SJSA1 (cell line): ENCODE data around the gene ADGRD1. TPM values are rescaled to one million over a fixed set of nuclear protein-coding genes. Genes with fewer than 3 reads are reported as not detected.
"Not testable (repeated sequence)": the region's sequence is repeated elsewhere in the genome, so short reads cannot be mapped to it uniquely, and the experiment has no call there.

Experiments
- DNase-seq, 2 experiments: peaks; one replicate each; pipeline ENCODE4 v3.0.0-alpha.2; 2015 to 2020; ENCODE audit warnings: low spot score in 2 of 2, low read depth in 1 of 2
- H3K27ac ChIP-seq: fragments of 250-450 bp; sonication (Bioruptor Pico); 2 replicates; pipeline ENCODE4 v1.5.1; 2020; ENCODE audit warnings: mild to moderate bottlenecking, moderate library complexity
- H3K27me3 ChIP-seq: fragments of 250-450 bp; sonication (Bioruptor Pico); replicated peaks from 2 replicates; pipeline ENCODE4 v1.5.1; 2020; ENCODE audit warnings: mild to moderate bottlenecking, moderate library complexity
- H3K36me3 ChIP-seq: fragments of 250-450 bp; sonication (Bioruptor Pico); 2 replicates; pipeline ENCODE4 v1.5.1; 2020; ENCODE audit warnings: mild to moderate bottlenecking
- H3K4me1 ChIP-seq: fragments of 250-450 bp; sonication (Bioruptor Pico); replicated peaks from 2 replicates; pipeline ENCODE4 v1.6.1; 2021; ENCODE audit warnings: mild to moderate bottlenecking
- H3K4me3 ChIP-seq: fragments of 250-450 bp; sonication (Bioruptor Pico); 2 replicates; pipeline ENCODE4 v1.5.1; 2020; ENCODE audit warnings: mild to moderate bottlenecking
- H3K9me3 ChIP-seq: fragments of 250-450 bp; sonication (Bioruptor Pico); replicated peaks from 2 replicates; pipeline ENCODE4 v1.5.1; 2020; ENCODE audit warnings: mild to moderate bottlenecking
- total RNA-seq: library from RNA; depleted of rRNA; stranded (reverse); fragments of >200 nt; shearing (Covaris generic); gene quantifications from 2 replicates; pipeline ENCODE4 v1.2.3, GENCODE V29; 2014; rRNA removed

ADGRD1 gene
- total RNA-seq, result 1.0 TPM in 1 of 2 replicates, not detected in the other

- no peak for DNase-seq
- H3K27ac ChIP-seq, result no peak within 1 kb of the TSS
- H3K27me3 ChIP-seq, result no peaks in the 10 kb centered on the region
- no peaks in the 10 kb centered on the region for H3K4me1 ChIP-seq
- no peak within 1 kb of the TSS for H3K4me3 ChIP-seq
- H3K36me3 ChIP-seq, result no peaks in the 10 kb centered on the region
- peaks cover 7% of the 10 kb centered on the region for H3K9me3 ChIP-seq
Observed at GRCh38 chr12:130953771-130954543, at the start of gene ADGRD1. ADGRD1 (plus strand) TSS chr12:130953907; CDS start chr12:130954466, 559 bp downstream.

- no peaks in the 10 kb centered on the region for H3K36me3 ChIP-seq
- H3K27me3 ChIP-seq, result no peaks in the 10 kb centered on the region
- no peak for DNase-seq
- H3K4me1 ChIP-seq, result no peaks in the 10 kb centered on the region
- H3K27ac ChIP-seq, result no peak overlapping the region
- no peak overlapping the region for H3K4me3 ChIP-seq
- H3K9me3 ChIP-seq, result no peaks in the 10 kb centered on the region
Observed at GRCh38 chr12:130904064-130904463, 49.6 kb upstream of the ADGRD1 start.

GRCh38 chr12:130904936-130905455, 48.7 kb upstream of the ADGRD1 start:
- not testable (repeated sequence) for DNase-seq, H3K9me3 ChIP-seq, H3K27ac ChIP-seq, H3K4me1 ChIP-seq, H3K36me3 ChIP-seq, H3K4me3 ChIP-seq, H3K27me3 ChIP-seq

- DNase-seq, result no peak
- Histone ChIP-seq H3K4me1 (no peaks in the 10 kb centered on the region), H3K36me3 (no peaks in the 10 kb centered on the region), H3K27ac (no peak overlapping the region), H3K4me3 (no peak overlapping the region), H3K27me3 (no peaks in the 10 kb centered on the region), H3K9me3 (no peaks in the 10 kb centered on the region)
Observed at GRCh38 chr12:130909111-130909510, 44.6 kb upstream of the ADGRD1 start.

GRCh38 chr12:130911193-130911592, 42.5 kb upstream of the ADGRD1 start:
- no peak overlapping the region for H3K4me3 ChIP-seq
- no peaks in the 10 kb centered on the region for H3K9me3 ChIP-seq
- DNase-seq, result no peak
- H3K27ac ChIP-seq, result no peak overlapping the region
- no peaks in the 10 kb centered on the region for H3K36me3 ChIP-seq
- no peaks in the 10 kb centered on the region for H3K4me1 ChIP-seq
- H3K27me3 ChIP-seq, result no peaks in the 10 kb centered on the region

GRCh38 chr12:130911933-130912332, 41.8 kb upstream of the ADGRD1 start:
- Histone ChIP-seq H3K27me3 (no peaks in the 10 kb centered on the region), H3K4me3 (no peak overlapping the region), H3K4me1 (no peaks in the 10 kb centered on the region), H3K9me3 (no peaks in the 10 kb centered on the region), H3K36me3 (no peaks in the 10 kb centered on the region), H3K27ac (no peak overlapping the region)
- DNase-seq, result no peak

GRCh38 chr12:130916241-130916911, 37.3 kb upstream of the ADGRD1 start:
- Histone ChIP-seq H3K36me3 (no peaks in the 10 kb centered on the region), H3K27me3 (no peaks in the 10 kb centered on the region), H3K9me3 (no peaks in the 10 kb centered on the region), H3K27ac (no peak overlapping the region), H3K4me1 (no peaks in the 10 kb centered on the region), H3K4me3 (no peak overlapping the region)
- no peak for DNase-seq

GRCh38 chr12:130917607-130918006, 36.1 kb upstream of the ADGRD1 start:
- H3K9me3 ChIP-seq, result no peaks in the 10 kb centered on the region
- H3K27ac ChIP-seq, result no peak overlapping the region
- no peak for DNase-seq
- H3K36me3 ChIP-seq, result no peaks in the 10 kb centered on the region
- H3K4me3 ChIP-seq, result no peak overlapping the region
- H3K4me1 ChIP-seq, result no peaks in the 10 kb centered on the region
- H3K27me3 ChIP-seq, result no peaks in the 10 kb centered on the region

- Histone ChIP-seq H3K27me3 (no peaks in the 10 kb centered on the region), H3K4me1 (no peaks in the 10 kb centered on the region), H3K4me3 (no peak overlapping the region), H3K36me3 (no peaks in the 10 kb centered on the region), H3K27ac (no peak overlapping the region), H3K9me3 (no peaks in the 10 kb centered on the region)
- DNase-seq, result no peak
Observed at GRCh38 chr12:130919086-130919485, 34.6 kb upstream of the ADGRD1 start.

- Histone ChIP-seq H3K4me3 (no peak overlapping the region), H3K36me3 (no peaks in the 10 kb centered on the region), H3K9me3 (no peaks in the 10 kb centered on the region), H3K27me3 (no peaks in the 10 kb centered on the region), H3K27ac (no peak overlapping the region), H3K4me1 (no peaks in the 10 kb centered on the region)
- DNase-seq, result no peak
Observed at GRCh38 chr12:130920119-130920703, 33.5 kb upstream of the ADGRD1 start.

- Histone ChIP-seq H3K4me1 (no peaks in the 10 kb centered on the region), H3K9me3 (no peaks in the 10 kb centered on the region), H3K27ac (no peak overlapping the region), H3K27me3 (no peaks in the 10 kb centered on the region), H3K4me3 (no peak overlapping the region), H3K36me3 (no peaks in the 10 kb centered on the region)
- DNase-seq, result no peak
Observed at GRCh38 chr12:130920723-130921381, 32.9 kb upstream of the ADGRD1 start.

GRCh38 chr12:130922511-130922953, 31.2 kb upstream of the ADGRD1 start:
- H3K9me3 ChIP-seq, result no peaks in the 10 kb centered on the region
- H3K27me3 ChIP-seq, result no peaks in the 10 kb centered on the region
- no peak overlapping the region for H3K4me3 ChIP-seq
- no peak for DNase-seq
- no peak overlapping the region for H3K27ac ChIP-seq
- H3K4me1 ChIP-seq, result no peaks in the 10 kb centered on the region
- no peaks in the 10 kb centered on the region for H3K36me3 ChIP-seq

- Histone ChIP-seq H3K4me3 (no peak overlapping the region), H3K9me3 (no peaks in the 10 kb centered on the region), H3K27ac (no peak overlapping the region), H3K36me3 (no peaks in the 10 kb centered on the region), H3K4me1 (no peaks in the 10 kb centered on the region), H3K27me3 (no peaks in the 10 kb centered on the region)
- no peak for DNase-seq
Observed at GRCh38 chr12:130924966-130925665, 28.6 kb upstream of the ADGRD1 start.
